Stimulated activated CD4-positive, alpha-beta T cell treated with anti-CD3 and anti-CD28 coated beads, Interleukin-4, amount 100 ng/mL, for 1 hour (primary cell): ENCODE results near the gene CD37.
"Not testable (repeated sequence)": the region's sequence is repeated elsewhere in the genome, so short reads cannot be mapped to it uniquely, and the experiment has no call there.

ENCODE experiments used
- DNase-seq: peaks from one replicate; pipeline ENCODE4 v3.0.0-alpha.2; 2020

CD37 gene

GRCh38 chr19:49331187-49331586 lies 4.0 kb upstream of the CD37 start:
- not testable (repeated sequence) for DNase-seq

- DNase-seq, result peak; percentile 53
These were observed 3.6 kb upstream of the CD37 start for GRCh38 chr19:49331616-49332055.

- DNase-seq, result not testable (repeated sequence)
These were observed 2.4 kb upstream of the CD37 start for GRCh38 chr19:49332691-49333417.

- DNase-seq, result no peak
These were observed 1.8 kb upstream of the CD37 start for GRCh38 chr19:49333418-49333805.

- peak; percentile 70 for DNase-seq
These were observed 1.4 kb upstream of the CD37 start for GRCh38 chr19:49333811-49334288.

- DNase-seq, result no peak
These were observed 727 bp downstream of the CD37 start for GRCh38 chr19:49335784-49336481.

GRCh38 chr19:49336482-49337266 lies 1.5 kb downstream of the CD37 start:
- DNase-seq, result no peak

GRCh38 chr19:49337267-49338022 lies 2.2 kb downstream of the CD37 start:
- no peak for DNase-seq

GRCh38 chr19:49338023-49338677 lies 2.9 kb downstream of the CD37 start:
- DNase-seq, result no peak

GRCh38 chr19:49338691-49339300 lies 3.6 kb downstream of the CD37 start:
- DNase-seq, result peak; percentile 31

- no peak for DNase-seq
These were observed 4.3 kb downstream of the CD37 start for GRCh38 chr19:49339301-49340068.

- no peak for DNase-seq
These were observed 5.1 kb downstream of the CD37 start for GRCh38 chr19:49340069-49340864.

- DNase-seq, result no peak
These were observed 5.9 kb downstream of the CD37 start for GRCh38 chr19:49340865-49341718.

- no peak for DNase-seq
These were observed 7.1 kb downstream of the CD37 start for GRCh38 chr19:49342291-49342721.

- no peak for DNase-seq
These were observed 7.9 kb downstream of the CD37 start for GRCh38 chr19:49343123-49343522.

GRCh38 chr19:49344505-49345423 lies 9.6 kb downstream of the CD37 start:
- DNase-seq, result no peak

GRCh38 chr19:49347191-49347590 lies 12.0 kb downstream of the CD37 start:
- no peak for DNase-seq

- DNase-seq, result no peak
These were observed 12.6 kb downstream of the CD37 start for GRCh38 chr19:49347835-49348234.
